GM12892 (cell line): Measurements from ENCODE around the gene SDK2.

Source experiments
- POLR2A ChIP-seq: IDR thresholded peaks from 2 replicates; pipeline ENCODE4 v1.6.1; 2011; ENCODE audit warnings: low read depth, low read length, control low read depth
- POLR2AphosphoS5 ChIP-seq: IDR thresholded peaks from 2 replicates; pipeline ENCODE4 v1.6.1; 2011; ENCODE audit warnings: low read depth, low read length, control low read depth

DNA sequence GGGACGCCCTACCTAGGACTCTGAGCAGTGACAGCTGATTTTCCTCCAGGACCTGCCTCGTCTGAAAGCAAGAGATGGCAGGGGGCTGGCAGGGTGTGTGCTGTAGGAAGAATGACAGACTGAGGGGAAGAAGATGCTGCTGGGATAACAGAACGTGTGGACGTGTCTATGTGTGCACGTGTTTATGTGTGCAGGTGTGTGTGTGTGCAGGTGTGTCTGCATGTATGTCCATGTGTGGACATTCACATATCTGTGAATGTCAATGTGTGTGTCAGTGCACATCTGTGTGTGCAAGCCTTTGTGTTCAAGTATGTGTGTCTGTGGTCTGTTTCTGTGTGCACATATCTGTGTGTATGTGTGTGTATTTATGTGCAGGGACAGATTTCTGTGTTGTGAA, 132.5 kb downstream of the SDK2 start:
- TF ChIP-seq POLR2AphosphoS5 (no peak), POLR2A (no peak)
